NK-92 (cell line): Measurements from ENCODE around the gene ERBB2.
"Not testable (repeated sequence)": the region's sequence is repeated elsewhere in the genome, so short reads cannot be mapped to it uniquely, and the experiment has no call there.

Source experiments
- DNase-seq: peaks from one replicate; lab custom pipeline; 2025; ENCODE audit not compliant: unreplicated experiment; lab: John Stamatoyannopoulos, UW

Gene ERBB2

DNA sequence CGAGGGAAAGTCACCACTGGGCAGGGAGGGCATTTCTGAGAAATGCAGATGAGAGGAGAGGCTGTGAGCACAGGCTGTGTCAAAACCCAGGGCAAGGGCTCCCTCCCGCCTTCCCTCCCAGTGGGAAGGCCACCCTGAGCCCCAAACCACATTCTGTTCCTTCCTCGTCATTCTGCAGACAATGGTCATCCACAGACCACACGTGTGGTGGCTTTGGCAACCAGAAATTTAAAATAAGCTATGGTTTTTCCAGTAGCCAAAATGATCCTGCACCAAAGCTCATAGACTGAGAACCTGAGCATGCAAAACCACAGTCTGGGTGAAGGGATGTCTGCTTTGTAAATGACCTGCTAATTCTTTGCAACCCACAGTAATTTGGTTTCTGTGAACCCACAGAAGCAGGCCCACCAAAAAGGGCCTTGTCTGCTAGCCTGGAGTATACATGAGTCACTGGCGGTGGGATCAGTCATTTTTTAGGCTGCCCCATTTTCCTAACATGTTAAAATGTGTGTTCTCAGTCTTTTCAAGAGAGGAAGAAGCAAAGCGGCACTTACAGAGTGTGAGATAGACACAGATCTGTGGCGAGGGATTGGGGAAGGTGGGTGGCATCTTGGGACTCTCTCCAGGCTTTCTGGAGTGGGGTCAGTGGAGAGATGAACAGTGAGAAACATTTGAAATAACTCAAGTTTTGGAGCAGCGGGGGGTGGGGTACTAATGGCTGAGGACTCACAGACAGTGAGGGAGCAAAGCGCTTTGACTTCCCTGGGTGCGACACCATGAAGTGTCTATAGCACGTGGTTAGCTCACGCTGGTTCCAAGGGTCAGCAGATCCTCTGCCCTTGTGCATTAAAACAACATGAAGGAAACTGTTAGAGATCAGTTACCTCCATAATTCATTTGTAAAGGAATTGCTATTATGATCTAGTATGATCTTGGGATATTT lies 58.3 kb downstream of the ERBB2 start:
- DNase-seq, result no peak

DNA sequence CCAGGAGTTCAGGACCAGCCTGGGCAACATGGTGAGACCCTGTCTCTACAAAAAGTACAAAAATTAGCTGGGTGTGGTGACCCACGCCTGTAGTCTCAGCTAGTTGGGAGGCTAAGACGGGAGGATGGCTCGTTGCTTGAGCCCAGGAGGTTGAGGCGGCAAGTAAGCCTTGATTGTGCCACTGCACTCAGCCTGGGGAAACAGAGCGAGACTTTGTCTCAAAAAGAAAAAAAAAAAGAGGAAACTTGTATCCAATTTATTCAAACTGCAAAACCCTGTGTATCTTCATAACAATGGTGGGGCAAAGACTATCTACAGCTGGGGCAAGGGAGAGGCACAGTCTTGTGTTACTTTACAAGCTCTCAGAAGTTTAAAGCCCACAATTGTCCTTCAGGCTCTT lies 59.3 kb downstream of the ERBB2 start:
- no peak for DNase-seq

DNA sequence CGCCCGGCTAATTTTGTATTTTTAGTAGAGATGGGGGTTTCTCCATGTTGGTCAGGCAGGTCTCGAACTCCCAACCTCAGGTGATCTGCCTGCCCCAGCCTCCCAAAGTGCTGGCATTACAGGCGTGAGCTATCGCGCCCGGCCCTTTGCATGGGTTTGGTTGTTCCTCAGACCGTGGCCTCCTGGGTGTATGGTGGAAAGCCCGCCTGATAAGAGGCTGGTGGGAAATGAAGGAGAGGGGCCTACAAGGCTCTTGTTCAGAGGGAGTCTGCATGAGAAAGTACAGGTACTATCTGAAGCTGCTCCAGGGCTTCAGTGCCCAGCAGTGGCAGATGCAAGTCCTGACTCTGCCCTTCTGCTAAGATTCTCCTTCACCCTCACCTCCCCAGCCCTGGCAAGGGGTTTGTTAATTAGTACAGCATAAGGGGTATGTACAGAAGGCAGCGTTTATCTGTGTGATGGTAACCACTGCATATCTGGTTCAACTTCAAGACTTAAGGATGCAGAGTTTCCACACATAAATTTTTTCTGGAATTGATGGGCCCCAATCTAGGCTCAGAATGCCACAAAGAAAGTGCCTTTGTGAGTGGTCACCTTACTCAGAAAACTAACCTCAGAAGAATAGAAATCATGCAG lies 62.1 kb downstream of the ERBB2 start:
- DNase-seq, result no peak

DNA sequence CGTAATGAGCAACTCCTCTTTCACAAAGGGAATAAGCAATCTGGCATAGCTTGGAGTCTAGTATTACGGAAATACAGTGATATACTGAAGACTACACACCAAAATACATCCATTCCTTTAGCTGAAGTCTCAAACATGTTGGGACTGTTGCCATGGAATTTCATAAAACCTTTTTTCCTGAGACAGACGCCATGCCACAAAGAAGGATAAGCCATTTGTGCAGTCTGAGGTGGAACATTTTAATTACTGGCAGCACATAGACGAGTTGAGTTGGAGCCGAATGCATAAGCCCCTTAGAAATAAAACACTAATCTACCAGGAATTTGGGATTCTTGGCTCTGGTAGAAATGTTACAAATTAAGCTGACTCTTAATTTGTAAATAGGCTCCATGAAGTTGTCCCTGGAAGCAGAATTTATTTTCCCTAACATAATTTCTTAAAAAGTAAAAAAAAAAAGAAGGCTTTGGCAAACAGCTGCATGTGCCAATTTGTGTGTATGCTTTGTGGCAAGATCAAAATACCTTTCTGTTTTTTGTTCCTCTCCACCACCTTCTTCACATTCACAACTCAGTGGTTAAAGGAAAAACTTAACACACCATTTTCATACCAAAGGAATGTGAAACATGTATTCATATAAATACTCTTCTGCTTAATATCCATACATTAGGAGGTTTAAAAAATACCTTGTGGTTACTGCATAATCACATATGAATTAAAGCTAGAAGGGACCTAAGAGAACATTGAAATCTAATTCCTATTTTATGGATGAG lies 63.4 kb downstream of the ERBB2 start:
- DNase-seq, result no peak

DNA sequence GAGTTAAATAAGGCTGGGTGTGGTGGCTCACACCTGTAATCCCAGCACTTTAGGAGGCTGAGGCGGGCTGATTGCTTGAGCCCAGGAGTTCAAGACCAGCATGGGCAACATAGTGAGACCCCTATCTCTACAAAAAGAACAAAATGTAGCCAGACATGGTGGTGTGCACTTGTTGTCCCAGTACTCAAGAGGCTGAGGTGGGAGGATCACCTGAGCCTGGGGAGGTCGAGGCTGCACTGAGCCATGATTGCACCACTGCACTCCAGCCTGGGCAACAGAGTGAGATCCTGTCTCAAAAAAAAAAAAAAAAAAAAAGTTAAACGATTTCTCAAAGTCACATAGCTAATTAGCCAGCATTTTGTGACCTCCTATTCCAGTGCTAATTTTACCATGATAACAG lies 64.3 kb downstream of the ERBB2 start:
- not testable (repeated sequence) for DNase-seq

DNA sequence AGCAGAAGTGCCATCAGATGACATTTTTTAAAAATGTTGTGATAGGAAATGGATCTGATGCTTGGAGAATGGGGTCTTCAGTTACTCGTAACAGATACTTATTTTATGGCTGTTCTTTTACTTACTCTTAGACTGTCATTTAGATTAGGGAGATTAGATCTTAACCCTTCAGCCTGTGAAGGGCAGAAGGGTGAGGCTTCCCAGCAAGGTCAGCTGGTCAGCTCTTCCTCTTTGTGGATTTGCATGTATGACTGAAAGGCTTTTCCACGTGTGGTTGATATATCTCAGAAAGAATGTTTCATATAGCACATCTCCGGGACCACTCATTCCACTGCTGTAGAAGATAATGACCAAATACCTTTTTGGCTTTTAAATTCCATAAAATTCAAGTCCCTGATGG lies 65.3 kb downstream of the ERBB2 start:
- no peak for DNase-seq

DNA sequence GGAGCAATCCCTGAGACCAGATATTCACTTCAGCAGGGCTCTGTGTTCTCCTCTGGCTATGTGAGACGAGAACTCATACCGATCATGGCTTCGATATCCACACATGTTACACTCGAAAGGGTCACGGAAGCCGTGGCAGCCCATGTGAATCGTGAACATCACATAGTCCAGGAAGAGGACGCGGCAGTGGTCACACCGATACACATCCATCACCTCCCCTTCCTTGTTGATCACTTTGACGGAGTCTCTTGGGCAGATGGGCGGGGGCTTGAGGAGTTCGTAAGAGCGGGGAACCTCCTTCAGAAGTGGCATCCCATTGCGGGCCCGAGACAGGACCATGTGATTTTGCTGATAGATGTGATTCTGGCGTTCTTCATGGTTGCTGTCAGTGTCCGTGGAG lies 65.9 kb downstream of the ERBB2 start:
- no peak for DNase-seq

DNA sequence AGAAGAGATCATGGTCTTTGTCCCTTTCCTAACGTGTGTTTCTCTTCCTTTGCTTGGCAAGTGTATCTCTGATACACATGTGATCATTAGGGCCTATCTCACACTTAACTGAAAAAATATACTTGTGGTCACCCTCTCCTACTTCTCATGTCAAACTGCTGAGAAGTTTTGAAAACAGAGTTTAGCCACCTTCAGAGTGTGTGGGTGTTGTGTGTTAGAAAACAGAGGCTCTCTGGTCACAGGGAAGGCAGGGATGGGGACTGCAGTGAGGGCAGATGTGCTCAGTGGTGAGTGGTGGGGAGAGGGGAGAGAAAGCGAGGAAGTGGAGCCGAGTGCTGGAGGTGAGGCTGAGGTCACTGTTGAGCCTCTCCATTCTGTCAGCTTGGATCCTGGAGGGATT lies 67.3 kb downstream of the ERBB2 start:
- DNase-seq, result no peak

DNA sequence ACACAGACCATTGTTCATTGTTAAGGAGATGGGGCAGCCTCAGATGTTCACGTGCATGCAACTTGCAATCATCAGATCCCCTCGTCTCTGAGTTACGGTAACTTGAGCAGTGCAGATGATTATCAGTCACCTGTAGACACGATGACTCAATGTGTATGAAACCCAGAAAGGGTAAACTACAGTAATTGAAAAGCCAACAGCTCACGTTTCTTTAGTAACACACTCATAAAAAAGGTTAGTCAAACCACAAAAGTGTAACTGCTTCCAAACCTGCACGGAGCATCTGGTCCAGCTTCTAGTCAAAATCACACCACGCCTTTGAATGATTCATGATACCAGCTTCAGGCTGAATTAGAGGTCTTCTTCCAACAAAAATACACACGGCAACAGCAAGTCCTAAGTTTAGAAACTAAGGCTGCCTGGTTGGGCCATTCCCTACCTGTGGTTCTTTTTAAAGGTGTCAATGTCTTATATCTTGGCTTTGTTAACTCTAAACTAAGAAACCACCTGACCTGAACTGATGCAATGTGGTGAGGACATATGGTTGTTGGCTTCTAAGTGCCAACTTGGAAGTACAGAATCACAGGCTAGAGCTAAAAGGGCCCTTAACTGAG lies 70.2 kb downstream of the ERBB2 start:
- no peak for DNase-seq

DNA sequence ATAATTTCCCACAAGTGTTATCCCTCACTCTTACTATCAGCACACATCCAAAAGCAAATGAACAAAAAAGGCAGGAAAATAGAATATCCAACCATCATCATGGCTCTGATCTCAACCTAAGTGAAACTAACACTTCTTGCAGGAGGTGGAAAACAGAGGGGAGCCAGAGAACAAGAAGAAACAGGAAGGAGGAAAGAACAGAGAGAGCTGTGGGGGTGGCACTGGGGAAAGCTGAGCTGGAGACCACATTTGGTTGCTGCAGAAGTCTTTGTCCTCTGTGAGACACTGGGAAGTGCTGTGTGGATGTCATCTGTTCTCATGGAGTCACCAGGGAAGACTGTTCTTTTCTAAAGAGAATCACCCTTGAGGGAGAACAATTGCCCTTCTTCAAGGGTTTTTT lies 72.6 kb downstream of the ERBB2 start:
- no peak for DNase-seq

DNA sequence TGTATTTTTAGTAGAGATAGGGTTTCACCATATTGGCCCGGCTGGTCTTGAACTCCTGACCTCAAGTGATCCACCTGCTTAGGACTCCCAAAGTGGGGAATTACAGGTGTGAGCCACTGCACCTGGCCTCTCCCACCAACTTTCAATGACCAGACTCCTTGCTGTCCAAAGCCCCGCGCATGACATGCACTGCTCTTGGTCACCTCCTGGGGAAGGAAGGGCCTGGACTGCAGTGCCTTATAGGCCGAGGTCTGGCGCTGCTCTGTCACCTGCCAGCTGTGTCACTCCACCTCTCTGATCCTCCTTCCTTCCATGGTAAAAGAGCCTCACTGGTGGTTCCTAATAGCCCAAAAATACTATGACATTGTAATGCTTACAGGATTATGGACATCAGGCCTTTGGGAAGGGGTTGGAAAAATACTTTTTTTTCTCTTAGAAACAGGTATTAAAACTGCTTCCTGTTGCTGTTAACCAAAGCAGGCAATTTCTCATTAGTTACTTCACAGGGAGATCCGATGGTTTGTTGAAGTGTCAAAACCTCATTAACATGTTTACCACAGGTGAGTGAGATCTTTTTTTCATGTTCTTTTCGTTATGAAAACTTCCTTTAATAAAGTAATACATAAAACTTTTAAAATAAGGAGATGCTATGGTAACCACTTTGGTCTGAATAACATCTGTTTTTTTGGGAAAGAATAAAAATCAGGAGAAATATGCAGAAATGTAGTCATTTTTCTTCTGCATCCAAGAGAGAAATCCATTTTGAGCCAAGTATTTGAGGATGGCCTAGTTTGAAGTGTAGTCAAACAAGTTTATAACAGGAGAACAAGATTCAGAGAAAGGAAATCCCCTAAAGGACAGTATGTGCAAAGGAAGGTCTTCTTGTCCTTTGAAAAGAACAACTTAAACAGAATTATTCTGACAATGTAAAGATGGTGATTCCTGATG lies 73.4 kb downstream of the ERBB2 start:
- no peak for DNase-seq

DNA sequence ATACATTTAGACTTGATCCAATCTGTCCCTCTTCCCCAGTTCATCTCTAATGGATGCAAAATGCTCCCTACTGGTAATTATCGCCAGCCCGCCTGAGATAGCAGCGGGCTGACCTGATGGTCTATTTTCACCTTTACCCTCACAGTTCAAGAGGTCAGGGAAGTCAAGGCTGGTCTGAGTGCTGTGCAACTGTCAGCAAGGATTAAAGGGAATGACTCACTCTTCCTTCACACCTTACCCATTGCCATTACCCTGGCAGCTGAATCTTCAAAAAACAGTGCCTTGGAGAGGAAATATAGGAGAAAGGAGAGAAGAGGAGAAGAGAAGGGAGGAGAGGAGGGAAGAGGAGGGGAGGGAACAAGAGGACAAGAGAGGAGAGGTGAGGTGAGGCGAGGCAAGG lies 74.2 kb downstream of the ERBB2 start:
- DNase-seq, result no peak

DNA sequence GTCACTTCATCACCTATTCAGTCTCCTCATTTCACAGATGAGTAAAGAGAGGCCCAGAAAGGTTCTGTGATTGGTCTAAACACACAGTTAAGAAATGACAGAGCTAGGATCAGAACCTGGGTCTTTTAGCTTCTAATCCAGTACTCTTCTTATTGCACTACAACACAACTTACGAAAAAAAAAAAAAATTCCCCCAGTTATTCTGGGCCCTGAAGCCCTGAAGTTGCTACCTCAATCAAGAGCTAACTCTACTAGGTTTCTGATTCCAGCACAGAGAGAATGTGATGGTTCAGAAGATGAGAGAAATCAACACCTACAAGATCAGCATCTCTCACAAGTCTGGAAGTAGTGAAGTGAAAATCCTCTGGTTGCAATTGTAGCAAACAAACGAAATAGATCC lies 75.2 kb downstream of the ERBB2 start:
- DNase-seq, result no peak

DNA sequence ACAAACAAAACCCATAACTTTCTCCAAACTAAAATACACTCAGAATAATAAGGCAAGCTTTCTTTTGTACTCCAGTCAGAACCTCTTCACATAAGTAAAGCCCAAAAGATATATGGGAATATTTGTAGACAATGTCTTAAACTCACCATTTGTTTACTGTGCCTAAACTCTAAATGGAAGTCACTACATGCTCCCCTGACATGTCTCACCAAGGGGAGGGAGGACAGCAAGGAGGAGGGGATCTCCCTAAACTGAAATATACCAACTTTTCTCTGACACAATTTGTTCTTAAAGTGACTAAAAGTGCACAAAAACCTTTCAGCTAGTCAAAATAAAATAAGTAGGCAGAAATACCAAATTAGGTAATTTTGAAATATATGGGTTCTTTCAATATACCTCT lies 76.4 kb downstream of the ERBB2 start:
- DNase-seq, result no peak

DNA sequence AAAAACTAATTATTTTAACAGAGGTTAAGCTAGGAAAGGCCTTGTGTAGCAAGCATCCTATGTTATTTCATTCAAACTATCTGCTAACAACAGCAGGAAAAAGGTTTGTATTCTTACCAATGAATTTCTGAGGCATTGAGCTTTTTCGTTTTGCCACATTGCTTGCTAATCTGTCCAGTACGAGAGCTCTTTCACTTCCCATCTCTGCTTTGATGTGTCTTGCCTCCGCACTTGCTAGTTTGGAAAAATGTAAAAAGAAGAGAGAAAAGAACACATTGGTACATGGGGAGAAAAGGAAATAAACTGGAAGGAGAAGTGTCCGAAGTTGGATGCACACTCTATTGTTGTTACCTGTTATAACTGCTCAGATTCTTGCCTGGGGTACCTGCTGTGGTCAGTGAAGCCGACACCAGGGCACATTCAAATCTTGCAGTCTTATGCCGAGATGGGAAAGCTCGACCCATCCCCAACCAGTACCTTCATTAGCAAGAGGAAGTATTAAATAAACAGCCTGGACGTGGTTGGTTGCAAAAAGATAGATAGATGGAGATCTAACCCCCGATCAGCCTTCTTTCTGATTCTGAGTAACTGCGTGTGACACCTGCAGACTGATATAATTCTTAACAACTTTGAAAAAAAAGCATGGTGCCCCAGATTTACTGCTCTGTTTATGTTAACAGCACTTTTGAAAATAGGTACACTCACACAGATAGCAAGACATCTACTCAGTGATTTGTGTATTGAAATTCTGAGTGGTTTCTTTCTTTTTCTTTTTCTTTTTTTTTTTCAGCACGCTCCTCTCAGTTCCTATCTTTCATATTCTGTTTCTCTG lies 77.9 kb downstream of the ERBB2 start:
- no peak for DNase-seq
